Tibial artery (tissue), 4 donors: Measurements from ENCODE around the gene CAMKMT.

Experiments
- DNase-seq, 2 donors: peaks; one replicate each; pipeline ENCODE4 v3.0.0-alpha.2; 2019
- H3K27ac ChIP-seq, 2 donors: fragments of 200-600 bp; sonication (generic) in 1 of 2; 1 replicate in 1 of 2; 2 replicates in 1 of 2; pipeline ENCODE4 v1.5.1; 2018 to 2019; ENCODE audit warnings: mild to moderate bottlenecking in 1 of 2
- H3K27me3 ChIP-seq, 2 donors: fragments of 200-600 bp; sonication (generic) in 1 of 2; one replicate each; pipeline versions ENCODE4 v1.5.1 to v1.6.0; 2016 to 2019
- H3K36me3 ChIP-seq, 3 donors: fragments of 200-600 bp; sonication (generic) in 2 of 3; one replicate each; pipeline ENCODE4 v1.5.1; 2016 to 2019; ENCODE audit warnings: mild to moderate bottlenecking in 2 of 3
- H3K4me1 ChIP-seq, 4 donors: fragments of 200-600 bp; sonication (generic) in 2 of 4; 1 replicate in 3 of 4; 2 replicates in 1 of 4; pipeline ENCODE4 v1.5.1; 2016 to 2019
- H3K4me3 ChIP-seq, 2 donors: fragments of 200-600 bp; sonication (generic) in 1 of 2; 1 replicate in 1 of 2; 2 replicates in 1 of 2; pipeline ENCODE4 v1.5.1; 2018 to 2019; ENCODE audit warnings: mild to moderate bottlenecking in 2 of 2
- H3K9me3 ChIP-seq, 3 donors: fragments of 200-600 bp; sonication (generic) in 1 of 3; one replicate each; pipeline ENCODE4 v1.5.1; 2016 to 2019
- CTCF ChIP-seq, 2 experiments: fragments of 200-600 bp in 1 of 2; fragments of 450-650 bp in 1 of 2; IDR thresholded peaks; one replicate each; pipeline ENCODE4 v1.5.1; 2017 to 2019; ENCODE audit warnings: antibody characterized with exemption in 2 of 2, mild to moderate bottlenecking in 1 of 2, moderate library complexity in 1 of 2
- intact Hi-C: fragments of 100-400 bp; cut with DNase I; formaldehyde crosslinking; loops from one replicate; pipeline ENCODE4 v1.15.0; 2023; ENCODE audit warnings: low total_unique reads

CAMKMT gene

GRCh38 chr2:44452069-44452583, 90.4 kb downstream of the CAMKMT start:
- Histone ChIP-seq H3K27me3 (no peaks in the 10 kb centered on the region), H3K27ac (no peak overlapping the region), H3K9me3 (no peaks in the 10 kb centered on the region), H3K4me3 (no peak overlapping the region), H3K36me3 (no peaks in the 10 kb centered on the region), H3K4me1 (no peaks in the 10 kb centered on the region)
- intact Hi-C loops: no loop called here
- TF ChIP-seq CTCF (IDR thresholded peaks at IDR 0.05): no peak
- no peak for DNase-seq

GRCh38 chr2:44453259-44453658, 91.5 kb downstream of the CAMKMT start:
- intact Hi-C loops: no loop called here

GRCh38 chr2:44455877-44456276, 94.1 kb downstream of the CAMKMT start:
- intact Hi-C loops: no loop called here
- H3K27ac ChIP-seq: no peak overlapping the region
- no peaks in the 10 kb centered on the region for H3K4me1 ChIP-seq
- no peaks in the 10 kb centered on the region for H3K9me3 ChIP-seq
- no peak overlapping the region for H3K4me3 ChIP-seq
- H3K27me3 ChIP-seq: no peaks in the 10 kb centered on the region
- no peaks in the 10 kb centered on the region for H3K36me3 ChIP-seq
- no peak for DNase-seq
- TF ChIP-seq CTCF (IDR thresholded peaks at IDR 0.05): no peak

More at GRCh38 chr2:44453259-44453658, 91.5 kb downstream of the CAMKMT start:
- no peaks in the 10 kb centered on the region for H3K36me3 ChIP-seq
- no peak for DNase-seq
- H3K27ac ChIP-seq: no peak overlapping the region
- H3K4me3 ChIP-seq: no peak overlapping the region
- TF ChIP-seq CTCF (IDR thresholded peaks at IDR 0.05): no peak
- H3K4me1 ChIP-seq: no peaks in the 10 kb centered on the region
- H3K9me3 ChIP-seq: no peaks in the 10 kb centered on the region
- H3K27me3 ChIP-seq: no peaks in the 10 kb centered on the region

GRCh38 chr2:44456946-44457345, 95.2 kb downstream of the CAMKMT start:
- no peak for TF ChIP-seq CTCF (IDR thresholded peaks at IDR 0.05)

GRCh38 chr2:44459739-44460138, 98.0 kb downstream of the CAMKMT start:
- H3K27me3 ChIP-seq: no peaks in the 10 kb centered on the region
- H3K4me3 ChIP-seq: no peak overlapping the region
- no peaks in the 10 kb centered on the region for H3K4me1 ChIP-seq
- no peak for TF ChIP-seq CTCF (IDR thresholded peaks at IDR 0.05)
- no peak overlapping the region for H3K27ac ChIP-seq
- intact Hi-C loops: no loop called here
- DNase-seq: no peak
- no peaks in the 10 kb centered on the region for H3K36me3 ChIP-seq
- H3K9me3 ChIP-seq: peaks cover 0 to 9% (median 0%) of the 10 kb centered on the region in 3 donors

More at GRCh38 chr2:44456946-44457345, 95.2 kb downstream of the CAMKMT start:
- no peaks in the 10 kb centered on the region for H3K36me3 ChIP-seq
- no peak overlapping the region for H3K4me3 ChIP-seq
- H3K4me1 ChIP-seq: no peaks in the 10 kb centered on the region
- H3K27ac ChIP-seq: no peak overlapping the region
- H3K9me3 ChIP-seq: no peaks in the 10 kb centered on the region
- intact Hi-C loops: no loop called here
- DNase-seq: no peak
- no peaks in the 10 kb centered on the region for H3K27me3 ChIP-seq
